GM04503 (cell line): ENCODE measurements around the gene C1D.
"Not testable (repeated sequence)": the region's sequence is repeated elsewhere in the genome, so short reads cannot be mapped to it uniquely, and the experiment has no call there.

Experiments used
- DNase-seq: peaks from one replicate; pipeline ENCODE4 v3.0.0-alpha.2; 2012; ENCODE audit warnings: low read depth

The C1D gene, protein sequence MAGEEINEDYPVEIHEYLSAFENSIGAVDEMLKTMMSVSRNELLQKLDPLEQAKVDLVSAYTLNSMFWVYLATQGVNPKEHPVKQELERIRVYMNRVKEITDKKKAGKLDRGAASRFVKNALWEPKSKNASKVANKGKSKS

DNA sequence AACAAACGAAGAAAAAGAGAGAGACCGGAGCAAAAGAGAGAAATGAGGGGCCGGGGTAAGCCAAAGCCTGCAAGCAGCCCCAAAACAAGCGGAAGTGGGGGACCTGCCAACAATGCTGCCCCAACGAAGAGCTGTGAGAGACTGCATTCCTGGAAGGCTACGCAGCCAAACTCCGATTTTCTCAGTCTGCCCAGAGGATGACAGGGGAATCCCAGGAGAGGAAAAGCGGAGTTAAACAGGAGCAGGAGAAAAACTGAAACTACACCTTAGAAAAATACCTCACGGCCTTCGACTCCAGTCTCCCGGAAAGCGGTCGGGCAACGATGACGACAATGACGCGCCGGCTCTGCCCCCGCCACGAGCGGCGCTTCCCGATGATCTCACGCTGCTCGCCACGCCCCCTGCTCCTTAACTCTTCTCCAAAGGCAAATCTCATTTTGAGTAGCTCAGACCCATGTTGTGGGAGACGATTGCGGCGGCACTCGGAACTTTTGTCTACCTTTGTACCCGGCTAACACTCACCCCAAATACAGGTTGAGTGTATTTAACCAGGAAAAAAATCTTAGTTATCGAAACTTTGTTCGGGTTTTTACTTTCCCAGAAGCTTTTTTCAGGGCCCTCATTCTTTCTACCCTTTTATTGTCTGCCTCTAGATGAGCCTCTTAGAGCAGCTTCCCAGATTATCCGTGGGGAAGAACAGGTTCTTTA lies at the start of gene C1D:
Gene C1D (minus strand): TSS at position 325 of the 708 bp plus-strand sequence. CDS start 15,694 bp downstream, outside the sequence.
- DNase-seq = peak; percentile 53

DNA sequence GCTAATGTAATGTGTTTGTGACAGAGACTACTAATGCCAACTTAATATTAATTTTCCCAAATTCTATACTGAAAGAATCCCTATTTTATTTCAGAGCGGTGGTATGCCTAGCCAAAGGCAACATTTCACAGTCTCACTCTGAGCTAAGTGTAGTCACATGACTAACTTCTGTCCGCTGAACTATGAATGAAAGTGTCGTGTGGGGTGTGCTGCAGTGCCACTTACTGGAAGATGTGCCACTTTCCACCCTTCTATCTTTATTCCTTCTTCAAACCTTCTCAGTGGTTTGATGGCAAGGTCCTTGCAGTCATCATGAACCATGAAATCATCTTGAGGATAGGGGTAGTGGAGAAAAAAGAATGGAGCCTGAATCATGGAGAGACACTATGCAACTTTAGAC lies 47.3 kb upstream of the C1D start:
- DNase-seq = no peak

DNA sequence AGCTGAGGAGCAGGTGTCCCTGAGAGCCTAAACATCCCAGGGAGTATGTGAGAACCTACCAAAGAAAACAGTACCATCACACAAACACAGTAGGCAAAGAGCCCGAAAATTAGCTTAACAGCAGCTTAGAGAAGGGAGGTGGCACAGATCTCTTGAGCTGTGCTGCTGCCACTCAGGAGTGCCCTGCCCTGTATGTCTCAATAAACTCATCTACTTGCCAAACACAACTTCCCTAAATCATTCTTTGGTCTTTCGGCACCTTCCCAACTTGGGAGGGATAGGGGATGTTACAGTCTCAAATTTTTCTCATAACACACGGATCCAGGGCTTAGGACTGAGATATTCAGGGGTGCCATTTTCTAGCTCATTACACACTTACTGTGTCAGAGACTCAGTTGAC lies 45.3 kb upstream of the C1D start:
- DNase-seq = no peak

DNA sequence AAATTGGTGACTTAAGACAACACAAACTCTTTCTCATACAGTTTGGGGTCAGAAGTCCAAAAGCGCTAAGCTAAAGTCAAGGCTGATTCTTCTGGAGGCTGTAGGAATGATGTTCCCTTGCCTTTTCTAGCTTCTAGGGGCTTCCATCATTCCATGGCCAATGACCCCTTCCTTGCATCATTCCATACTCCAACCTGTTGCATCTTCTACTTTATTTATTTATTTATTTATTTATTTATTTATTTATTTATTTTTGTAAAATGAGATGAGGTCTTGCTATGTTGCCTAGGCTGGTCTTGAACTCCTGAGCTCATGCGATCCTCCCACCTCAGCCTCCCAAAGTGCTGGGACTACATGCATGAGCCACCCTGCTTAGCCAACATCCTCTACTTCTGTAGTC lies 44.7 kb upstream of the C1D start:
- no peak for DNase-seq

DNA sequence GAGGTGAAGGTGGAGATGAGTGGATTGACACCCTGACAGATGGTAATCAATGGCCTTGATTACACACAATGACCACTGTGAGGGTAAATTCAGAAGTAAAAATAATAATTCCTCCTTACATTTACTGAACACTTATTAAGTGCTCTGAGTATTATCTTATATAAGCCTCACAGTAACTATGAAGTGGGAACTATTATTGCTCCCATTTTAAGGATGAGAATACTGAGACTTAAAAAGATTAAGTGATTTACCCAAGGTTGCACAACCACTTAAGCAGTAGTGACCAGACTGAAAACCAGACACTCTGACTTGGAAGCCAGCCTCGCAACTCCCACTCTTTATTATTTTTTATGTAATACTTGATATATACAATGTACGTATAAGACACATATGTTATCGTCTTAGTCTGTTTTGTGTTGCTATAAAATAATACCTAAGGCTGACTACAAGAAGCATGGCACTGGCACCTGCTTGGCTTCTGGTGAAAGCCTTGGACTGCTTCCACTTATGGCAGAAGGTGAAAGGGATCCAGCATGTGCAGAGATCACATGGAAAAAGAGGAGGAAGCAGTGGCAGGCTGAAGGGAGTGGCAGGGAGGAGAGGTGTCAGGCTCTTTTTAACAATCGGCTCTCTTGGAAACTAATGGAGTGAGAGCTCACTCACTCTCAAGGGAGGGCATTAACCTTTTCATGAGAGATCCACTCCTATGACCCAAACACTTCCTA lies 41.5 kb upstream of the C1D start:
- no peak for DNase-seq

DNA sequence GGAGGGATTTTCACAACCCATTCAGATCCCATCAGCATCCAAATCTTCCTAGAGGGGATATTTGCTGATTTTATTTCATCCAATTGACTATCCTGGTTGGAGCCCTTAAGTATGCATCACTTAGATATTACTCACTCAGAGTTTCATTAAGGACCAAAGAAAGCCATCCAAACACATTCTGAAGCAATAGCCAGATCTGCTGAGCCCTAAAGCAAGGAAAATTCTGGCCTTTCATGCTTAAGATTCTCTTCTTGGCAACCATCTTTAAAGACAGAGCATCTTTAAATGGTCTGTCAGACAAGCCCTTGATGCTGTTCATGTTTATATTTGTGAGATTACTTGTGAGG lies 40.9 kb upstream of the C1D start:
- no peak for DNase-seq

DNA sequence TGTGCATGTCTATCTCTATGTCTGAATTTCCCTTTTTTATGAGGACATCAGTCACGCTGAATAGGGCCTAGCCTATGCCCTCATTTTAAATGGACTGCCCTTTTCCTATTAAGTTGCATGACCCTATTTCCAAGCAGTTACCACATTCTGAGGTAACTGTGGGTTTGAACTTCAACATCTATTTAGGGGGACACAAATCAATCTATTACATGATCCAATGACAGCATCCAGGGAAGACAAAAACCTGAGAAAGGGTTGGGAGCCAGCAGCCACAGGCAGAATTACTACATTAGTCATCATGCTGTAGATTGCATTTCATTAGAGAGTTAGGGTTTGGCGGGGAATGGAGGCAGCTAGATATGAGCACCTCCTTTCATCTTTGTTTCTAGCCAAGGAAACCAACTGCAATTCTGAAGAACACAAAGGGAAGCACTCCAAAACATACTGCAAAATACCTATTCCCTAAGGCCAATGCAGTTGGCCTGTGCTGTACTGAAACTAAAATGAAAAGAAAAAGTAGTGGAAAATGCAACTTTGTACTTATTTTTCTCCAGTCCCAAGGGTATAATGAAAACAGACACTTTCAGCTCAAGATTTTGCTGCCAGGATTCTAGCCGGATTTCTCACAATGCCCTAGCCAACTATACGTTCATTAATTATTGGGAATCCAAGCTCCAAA lies 40.4 kb upstream of the C1D start:
- no peak for DNase-seq

DNA sequence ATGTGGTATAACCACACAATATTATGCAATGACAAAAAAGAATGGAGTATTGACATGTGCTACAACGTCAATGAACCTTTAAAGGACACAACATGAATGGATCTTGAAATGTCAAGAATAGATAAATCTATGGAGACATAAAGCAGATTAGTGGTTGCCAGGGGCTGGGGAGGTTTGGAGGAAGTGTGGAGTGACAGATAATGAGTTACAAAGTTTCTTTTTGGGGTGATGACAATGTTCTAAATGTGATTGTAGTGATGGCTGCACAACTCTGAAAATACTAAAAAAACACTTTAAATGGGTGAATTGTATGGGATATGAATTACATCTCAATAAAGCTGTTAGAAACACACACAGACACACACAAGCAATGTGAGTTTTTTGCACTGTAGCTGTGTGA lies 37.4 kb upstream of the C1D start:
- DNase-seq = no peak

DNA sequence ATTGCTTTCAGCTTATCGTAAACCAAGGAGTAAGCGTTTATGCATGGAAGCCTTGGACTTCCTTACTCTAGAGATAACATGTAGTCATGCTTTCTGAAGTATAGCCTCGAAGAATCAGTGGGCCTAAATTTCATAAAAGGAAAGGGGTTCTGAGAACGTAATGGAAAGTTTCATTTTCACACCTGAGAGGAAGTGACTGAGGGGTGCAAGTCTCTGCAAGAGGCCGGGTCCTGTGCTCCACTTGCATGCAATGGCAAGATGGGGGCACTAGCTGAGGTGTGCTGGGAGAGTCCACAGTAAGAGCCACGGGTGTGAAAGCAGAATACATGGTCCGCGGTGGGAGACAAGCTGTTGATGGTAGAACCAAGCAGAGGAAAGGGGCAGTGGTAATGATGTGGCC lies 36.5 kb upstream of the C1D start:
- no peak for DNase-seq

DNA sequence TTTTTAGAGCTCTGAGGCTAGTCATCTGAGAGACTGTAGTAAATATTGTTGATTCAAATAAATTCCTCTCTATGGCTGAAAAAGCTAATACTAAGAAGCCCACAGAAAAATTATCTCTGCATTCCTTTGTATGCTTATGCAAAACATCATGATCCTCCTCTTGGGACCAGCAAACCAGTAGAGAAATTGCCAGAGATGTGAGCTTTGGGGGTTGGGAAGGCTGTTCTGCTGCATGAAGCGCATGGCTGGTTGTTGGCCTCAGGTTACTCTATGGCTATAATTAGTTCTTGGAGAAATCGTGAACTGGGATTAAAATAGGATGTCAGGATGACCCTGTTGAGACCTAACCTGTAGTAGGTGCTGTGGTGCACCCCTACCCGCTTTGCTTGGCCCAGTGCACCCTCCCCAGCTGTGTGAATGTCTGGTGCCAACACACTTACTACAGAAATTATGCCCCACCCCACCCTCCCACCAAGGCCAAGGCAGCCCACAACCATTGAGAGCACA lies 35.5 kb upstream of the C1D start:
- no peak for DNase-seq

DNA sequence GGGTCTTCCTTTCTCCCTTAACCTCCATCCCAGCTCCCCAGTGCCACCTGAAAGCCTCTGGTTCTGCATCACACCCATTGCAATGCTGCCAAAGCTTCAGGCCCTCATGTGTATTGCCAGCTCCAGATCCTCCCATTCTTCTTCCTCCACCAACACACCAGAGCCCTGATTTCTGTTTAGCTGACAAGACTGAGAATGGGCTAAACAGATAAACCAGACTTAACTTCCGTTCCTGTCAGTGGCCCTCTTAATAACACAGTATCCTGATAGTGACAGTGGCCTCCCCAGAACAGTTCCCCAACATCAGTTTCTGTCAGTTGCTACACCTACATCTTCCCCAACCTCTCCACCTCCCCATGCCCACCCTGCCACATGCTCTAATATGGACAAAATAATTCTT lies 31.3 kb upstream of the C1D start:
- no peak for DNase-seq

DNA sequence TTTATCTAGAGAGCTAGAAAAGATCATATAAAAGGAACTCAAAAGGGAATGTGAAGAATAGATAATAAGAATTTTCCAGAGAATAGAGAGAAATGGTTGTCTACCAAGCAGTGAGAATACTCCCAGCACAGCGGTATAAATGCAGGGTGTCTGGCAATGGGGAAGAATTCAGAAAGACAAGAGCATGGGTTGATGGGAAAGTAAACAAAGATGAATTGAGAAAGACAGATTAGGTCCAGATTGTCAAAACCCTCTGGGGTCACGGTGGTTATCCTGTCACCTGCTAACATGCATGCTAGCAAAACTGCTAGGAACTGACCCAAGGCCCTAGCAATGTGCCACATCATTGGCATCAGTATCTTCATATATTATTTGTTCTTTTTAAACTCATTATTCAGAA lies 30.8 kb upstream of the C1D start:
- no peak for DNase-seq

DNA sequence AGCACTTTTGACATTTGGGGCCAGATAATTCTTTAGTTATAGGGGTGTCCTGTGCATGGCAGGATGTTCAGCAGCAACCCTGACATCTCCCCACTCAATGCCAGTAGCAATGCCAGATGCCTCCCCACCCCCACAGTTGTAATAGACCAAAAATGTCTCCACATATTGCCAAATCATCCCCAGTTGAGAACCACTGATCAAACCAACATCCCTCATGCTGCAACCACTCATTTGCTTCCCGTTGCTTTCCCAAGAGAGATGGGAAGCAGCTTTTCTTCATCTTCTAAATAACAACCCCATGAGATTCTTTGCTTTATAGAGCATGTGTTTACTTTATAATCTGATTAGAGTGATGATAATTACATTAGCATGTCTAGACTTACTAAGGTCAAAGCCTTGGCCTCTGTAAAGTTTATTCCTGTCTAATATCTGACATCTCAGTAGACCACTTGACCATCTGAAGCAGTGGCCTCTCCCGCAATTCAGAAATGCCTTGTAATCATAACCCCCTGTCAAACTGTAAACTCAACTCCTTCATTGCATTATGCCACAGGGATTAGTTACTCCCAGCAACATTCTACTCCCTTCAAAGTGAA lies 28.7 kb upstream of the C1D start:
- DNase-seq = no peak

DNA sequence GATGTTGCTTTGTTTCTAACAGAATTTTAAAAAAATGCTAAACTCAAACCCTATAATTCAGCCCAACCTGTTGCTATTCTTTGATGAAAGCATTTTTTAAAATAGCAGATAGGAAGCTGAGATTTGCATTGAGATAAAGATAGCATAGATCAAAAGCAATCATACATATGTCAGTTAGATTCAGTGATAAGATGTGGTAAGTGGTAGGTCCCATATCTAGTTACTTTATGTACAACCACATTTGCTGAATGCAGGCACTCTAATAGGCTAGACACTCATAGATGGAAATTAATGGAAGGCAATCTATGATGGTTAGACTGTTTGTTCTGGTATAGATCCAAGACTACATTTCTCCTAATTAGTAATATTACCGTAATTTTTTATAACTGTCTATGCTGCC lies 27.2 kb upstream of the C1D start:
- no peak for DNase-seq

DNA sequence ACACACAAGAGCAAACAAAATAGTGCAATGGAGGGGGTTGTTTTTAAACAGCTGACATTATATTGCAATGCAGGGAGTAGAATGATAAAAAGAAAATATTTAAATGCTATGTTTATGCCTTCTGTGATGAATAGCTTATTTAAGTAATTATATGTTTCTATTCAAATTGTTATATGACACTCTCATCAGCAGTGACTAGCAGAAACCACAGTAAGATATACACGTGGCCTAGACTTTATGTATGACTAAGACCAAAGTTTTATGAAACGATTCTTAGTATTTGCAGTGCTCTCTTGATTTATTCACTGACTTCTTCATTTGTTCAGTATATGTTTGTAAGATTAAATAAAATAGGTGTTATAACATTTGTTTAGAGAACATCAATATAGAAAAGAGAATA lies 26.1 kb upstream of the C1D start:
- DNase-seq = no peak

DNA sequence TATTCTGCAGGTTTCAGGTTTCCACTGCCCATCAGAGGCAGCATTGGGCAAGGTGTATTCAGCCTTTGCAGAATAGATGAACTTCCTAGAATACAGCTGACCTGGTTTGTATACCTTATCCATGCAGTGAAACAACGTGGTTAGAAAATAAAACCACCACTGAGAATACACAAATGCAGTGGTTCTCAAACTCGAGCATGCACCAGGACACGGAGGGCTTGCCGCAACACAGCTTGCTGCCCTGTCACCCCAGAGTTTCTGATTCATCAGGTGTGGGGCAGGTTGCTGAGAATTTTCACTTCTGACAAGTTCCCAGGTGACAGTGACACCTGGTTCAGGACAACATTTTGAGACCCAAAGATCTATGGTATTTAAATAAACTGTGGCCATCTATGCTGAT lies 23.4 kb upstream of the C1D start:
- no peak for DNase-seq

DNA sequence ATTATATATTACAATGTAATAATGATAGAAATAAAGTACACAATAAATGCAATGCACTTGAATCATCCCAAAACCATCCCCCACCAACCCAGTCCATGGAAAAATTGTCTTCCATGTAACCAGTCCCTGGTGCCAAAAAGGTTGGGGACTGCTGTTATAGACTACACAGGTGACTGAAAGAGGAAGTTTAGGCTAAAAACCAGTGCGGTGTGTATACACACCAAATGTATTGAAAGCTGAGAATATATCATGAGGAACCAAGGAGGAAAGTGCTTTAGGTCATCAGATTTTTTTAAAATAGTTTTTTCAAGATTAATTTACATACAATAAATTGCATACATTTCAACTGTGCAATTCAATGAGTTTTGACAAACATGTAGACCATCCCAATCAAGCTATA lies 20.5 kb upstream of the C1D start:
- no peak for DNase-seq

DNA sequence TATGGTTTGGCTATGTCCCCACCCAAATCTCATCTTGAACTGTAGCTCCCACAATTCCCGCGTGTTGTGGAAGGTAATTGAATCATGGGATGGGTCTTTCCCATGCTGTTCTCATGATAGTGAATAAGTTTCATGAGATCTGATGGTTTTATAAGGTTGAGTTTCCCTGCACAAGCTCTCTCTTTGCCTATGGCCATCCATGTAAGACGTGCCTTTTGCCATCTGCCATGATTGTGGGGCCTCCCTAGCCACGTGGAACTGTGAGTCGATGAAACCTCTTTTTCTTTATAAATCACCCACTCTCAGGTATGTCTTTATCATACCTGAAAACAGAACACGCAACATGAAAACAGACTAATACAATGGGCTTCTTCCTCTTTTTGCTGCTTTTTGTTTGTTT lies 11.2 kb upstream of the C1D start:
- no peak for DNase-seq

DNA sequence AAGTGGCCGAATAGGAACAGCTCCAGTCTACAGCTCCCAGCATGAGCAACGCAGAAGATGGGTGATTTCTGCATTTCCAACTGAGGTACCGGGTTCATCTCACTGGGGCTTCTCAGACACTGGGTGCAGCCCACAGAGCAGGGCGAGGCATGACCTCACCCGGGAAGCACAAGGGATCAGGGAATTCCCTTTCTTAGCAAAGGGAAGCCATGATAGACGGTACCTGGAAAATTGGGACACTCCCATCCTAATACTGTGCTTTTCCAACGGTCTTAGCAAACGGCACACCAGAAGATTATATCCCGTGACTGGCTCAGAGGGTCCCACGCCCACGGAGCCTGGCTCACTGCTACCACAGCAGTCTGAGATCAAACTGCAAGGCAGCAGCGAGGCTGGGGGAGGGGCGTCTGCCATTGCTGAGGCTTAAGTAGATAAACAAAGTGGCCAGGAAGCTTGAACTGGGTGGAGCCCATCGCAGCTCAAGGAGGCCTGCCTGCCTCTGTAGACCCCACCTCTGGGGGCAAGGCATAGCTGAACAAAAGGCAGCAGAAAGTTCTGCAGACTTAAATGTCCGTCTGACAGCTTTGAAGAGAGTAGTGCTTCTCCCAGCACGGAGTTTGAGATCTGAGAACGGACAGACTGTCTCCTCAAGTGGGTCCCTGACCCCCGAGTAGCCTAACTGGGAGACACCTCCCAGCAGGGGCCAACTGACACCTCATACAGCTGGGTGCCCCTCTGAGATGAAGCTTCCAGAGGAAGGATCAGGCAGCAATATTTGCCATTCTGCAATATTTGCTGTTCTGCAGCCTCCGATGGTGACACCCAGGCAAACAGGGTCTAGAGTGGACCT lies 1.2 kb upstream of the C1D start:
- not testable (repeated sequence) for DNase-seq

DNA sequence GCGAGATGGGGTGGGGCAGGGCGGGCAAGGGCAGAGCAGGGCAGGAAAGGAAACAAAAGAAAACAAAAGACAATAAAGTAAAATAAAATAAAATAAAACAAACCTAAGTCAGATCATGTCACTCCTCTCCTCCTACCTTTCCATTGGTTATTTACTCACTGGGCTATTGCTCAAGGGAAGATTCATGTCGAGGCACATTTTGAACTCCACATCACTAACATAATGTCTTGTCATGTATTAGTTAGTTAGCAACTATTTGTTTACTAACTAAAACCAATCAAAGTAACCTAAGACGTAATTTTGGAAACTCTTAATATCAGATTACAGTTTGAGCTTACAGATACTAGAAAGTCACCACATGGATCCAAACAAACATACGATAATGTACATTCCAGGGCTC lies 2.2 kb downstream of the C1D start:
- no peak for DNase-seq

DNA sequence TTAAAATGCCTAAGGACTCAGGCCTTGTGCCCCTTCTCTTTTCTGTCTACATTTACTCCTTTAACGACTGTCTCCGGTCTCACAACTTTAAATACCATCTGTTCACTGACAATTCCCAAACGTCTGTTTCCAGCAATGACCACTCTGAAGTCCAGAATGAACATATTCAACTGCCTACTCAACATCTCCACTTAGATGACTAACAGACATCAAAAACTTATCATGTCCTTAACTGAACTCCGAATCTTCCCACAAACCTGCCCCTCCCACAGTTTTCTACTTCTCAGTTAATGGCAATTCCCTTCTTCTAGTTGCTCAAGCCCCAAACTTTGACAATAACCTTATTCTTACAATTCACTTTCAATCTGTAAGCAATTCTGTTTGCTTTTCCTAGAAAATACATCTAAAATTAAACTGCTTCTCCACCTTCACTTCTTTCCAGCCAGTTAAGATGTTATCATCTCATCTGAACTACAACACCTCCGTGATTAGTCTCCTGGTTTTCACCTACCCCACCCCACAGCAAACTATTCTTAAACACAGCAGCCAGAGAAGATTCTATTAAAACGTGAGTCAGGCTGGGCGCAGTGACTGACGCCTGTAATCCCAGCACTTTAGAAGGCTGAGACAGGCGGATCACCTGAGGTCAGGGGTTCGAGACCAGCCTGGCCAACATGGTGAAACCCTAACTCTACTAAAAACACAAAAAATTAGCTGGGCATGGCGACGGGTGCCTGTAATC lies 2.8 kb downstream of the C1D start:
- peak; percentile 58 for DNase-seq
